ENCODE measurements around the gene OTOP3. TPM values are rescaled to one million over a fixed set of nuclear protein-coding genes. Genes with fewer than 3 reads are reported as not detected.

The OTOP3 gene
- not detected for total RNA-seq (ENCODE audit: unreplicated experiment)
- long read RNA-seq: 0 reads

- no peaks in the 10 kb centered on the region for H3K36me3 Mint-ChIP-seq (ENCODE audit: low read depth, unreplicated experiment)
- H3K27ac Mint-ChIP-seq (ENCODE audit: unreplicated experiment): no peak within 1 kb of the TSS
- H3K4me3 Mint-ChIP-seq (ENCODE audit: unreplicated experiment): no peak within 1 kb of the TSS
Observed at GRCh38 chr17:74935585-74936469, at the start of gene OTOP3. Gene OTOP3 (plus strand): TSS chr17:74935898. CDS start chr17:74935922, 24 bp downstream.

GRCh38 chr17:74888469-74888868 lies 47.2 kb upstream of the OTOP3 start:
- no peak overlapping the region for H3K4me3 Mint-ChIP-seq (ENCODE audit: unreplicated experiment)
- H3K4me1 Mint-ChIP-seq (ENCODE audit: unreplicated experiment): no peaks in the 10 kb centered on the region
- no peak for DNase-seq (ENCODE audit: low spot score)
- H3K9me3 Mint-ChIP-seq (ENCODE audit: unreplicated experiment): no peaks in the 10 kb centered on the region
- H3K27ac Mint-ChIP-seq (ENCODE audit: unreplicated experiment): no peak overlapping the region
- peaks cover 8% of the 10 kb centered on the region for H3K27me3 Mint-ChIP-seq (ENCODE audit: unreplicated experiment)
- H3K36me3 Mint-ChIP-seq (ENCODE audit: low read depth, unreplicated experiment): no peaks in the 10 kb centered on the region
- TF ChIP-seq, protein P1, sequence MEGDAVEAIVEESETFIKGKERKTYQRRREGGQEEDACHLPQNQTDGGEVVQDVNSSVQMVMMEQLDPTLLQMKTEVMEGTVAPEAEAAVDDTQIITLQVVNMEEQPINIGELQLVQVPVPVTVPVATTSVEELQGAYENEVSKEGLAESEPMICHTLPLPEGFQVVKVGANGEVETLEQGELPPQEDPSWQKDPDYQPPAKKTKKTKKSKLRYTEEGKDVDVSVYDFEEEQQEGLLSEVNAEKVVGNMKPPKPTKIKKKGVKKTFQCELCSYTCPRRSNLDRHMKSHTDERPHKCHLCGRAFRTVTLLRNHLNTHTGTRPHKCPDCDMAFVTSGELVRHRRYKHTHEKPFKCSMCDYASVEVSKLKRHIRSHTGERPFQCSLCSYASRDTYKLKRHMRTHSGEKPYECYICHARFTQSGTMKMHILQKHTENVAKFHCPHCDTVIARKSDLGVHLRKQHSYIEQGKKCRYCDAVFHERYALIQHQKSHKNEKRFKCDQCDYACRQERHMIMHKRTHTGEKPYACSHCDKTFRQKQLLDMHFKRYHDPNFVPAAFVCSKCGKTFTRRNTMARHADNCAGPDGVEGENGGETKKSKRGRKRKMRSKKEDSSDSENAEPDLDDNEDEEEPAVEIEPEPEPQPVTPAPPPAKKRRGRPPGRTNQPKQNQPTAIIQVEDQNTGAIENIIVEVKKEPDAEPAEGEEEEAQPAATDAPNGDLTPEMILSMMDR (IDR thresholded peaks at IDR 0.05; ENCODE audit: unreplicated experiment): no peak

More at GRCh38 chr17:74935585-74936469, at the start of gene OTOP3:
- Mint-ChIP-seq H3K9me3 (ENCODE audit: unreplicated experiment) (no peaks in the 10 kb centered on the region), H3K4me1 (ENCODE audit: unreplicated experiment) (peaks cover 8% of the 10 kb centered on the region), H3K27me3 (ENCODE audit: unreplicated experiment) (peaks cover 20% of the 10 kb centered on the region)
- TF ChIP-seq, protein P1 (IDR thresholded peaks at IDR 0.05; ENCODE audit: unreplicated experiment): no peak
- no peak for DNase-seq (ENCODE audit: low spot score)

DNA sequence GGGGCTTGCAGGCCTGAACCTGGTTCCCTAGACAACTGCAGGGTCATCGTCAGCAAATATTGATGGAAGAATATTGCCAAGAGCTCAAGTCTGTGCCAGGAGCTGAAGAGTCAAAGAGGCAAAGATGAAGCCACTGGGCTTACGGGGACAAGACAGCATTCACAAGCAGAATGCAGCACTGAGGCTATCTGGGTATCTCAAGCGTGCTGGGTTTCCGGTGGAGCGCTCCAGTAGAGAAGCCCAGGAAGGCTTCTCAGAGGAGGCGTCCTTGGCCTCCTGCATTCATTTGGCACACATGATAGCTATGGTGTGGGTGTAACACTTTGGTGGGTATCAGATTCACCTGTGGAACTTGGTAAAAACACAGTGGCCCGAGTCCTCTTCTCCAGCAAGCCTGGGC lies 45.1 kb upstream of the OTOP3 start:
- Mint-ChIP-seq H3K27me3 (ENCODE audit: unreplicated experiment) (peaks cover 15% of the 10 kb centered on the region), H3K27ac (ENCODE audit: unreplicated experiment) (no peak overlapping the region), H3K4me3 (ENCODE audit: unreplicated experiment) (no peak overlapping the region), H3K36me3 (ENCODE audit: low read depth, unreplicated experiment) (no peaks in the 10 kb centered on the region), H3K9me3 (ENCODE audit: unreplicated experiment) (no peaks in the 10 kb centered on the region), H3K4me1 (ENCODE audit: unreplicated experiment) (peaks cover 2% of the 10 kb centered on the region)
- TF ChIP-seq, protein P1 (IDR thresholded peaks at IDR 0.05; ENCODE audit: unreplicated experiment): no peak
- DNase-seq (ENCODE audit: low spot score): no peak

GRCh38 chr17:74892013-74892841 lies 43.5 kb upstream of the OTOP3 start:
- no peak overlapping the region for H3K4me3 Mint-ChIP-seq (ENCODE audit: unreplicated experiment)
- H3K36me3 Mint-ChIP-seq (ENCODE audit: low read depth, unreplicated experiment): no peaks in the 10 kb centered on the region
- TF ChIP-seq, protein P1 (IDR thresholded peaks at IDR 0.05; ENCODE audit: unreplicated experiment): no peak
- H3K27me3 Mint-ChIP-seq (ENCODE audit: unreplicated experiment): peaks cover 15% of the 10 kb centered on the region
- no peak for DNase-seq (ENCODE audit: low spot score)
- H3K27ac Mint-ChIP-seq (ENCODE audit: unreplicated experiment): no peak overlapping the region
- peaks cover 2% of the 10 kb centered on the region for H3K4me1 Mint-ChIP-seq (ENCODE audit: unreplicated experiment)
- H3K9me3 Mint-ChIP-seq (ENCODE audit: unreplicated experiment): no peaks in the 10 kb centered on the region
